SK-N-SH treated with all-trans-retinoic acid at 6 μM for 48 hours (cell line): Measurements from ENCODE around the gene S100G.

Source experiments
- CREB5 ChIP-seq: fragments of 250-450 bp; sonication (Bioruptor Pico); IDR thresholded peaks from 2 replicates; pipeline ENCODE4 v1.5.1; 2020; ENCODE audit warnings: low read depth, mild to moderate bottlenecking, moderate library complexity
- CSDC2 ChIP-seq: fragments of 250-450 bp; sonication (Bioruptor Pico); IDR thresholded peaks from 2 replicates; pipeline ENCODE4 v1.5.0; 2020; ENCODE audit warnings: mild to moderate bottlenecking, moderate library complexity
- ISL1 ChIP-seq: fragments of 250-450 bp; sonication (Bioruptor Pico); IDR thresholded peaks from 2 replicates; pipeline ENCODE4 v2.1.2; 2022; ENCODE audit warnings: mild to moderate bottlenecking, moderate library complexity
- PATZ1 ChIP-seq: fragments of 250-450 bp; sonication (Bioruptor Pico); IDR thresholded peaks from 2 replicates; pipeline ENCODE4 v1.8.0; 2020; ENCODE audit warnings: mild to moderate bottlenecking, moderate library complexity, borderline replicate concordance
- TSHZ2 ChIP-seq: fragments of 250-450 bp; sonication (Bioruptor Pico); IDR thresholded peaks from 2 replicates; pipeline ENCODE4 v1.5.0; 2020; ENCODE audit warnings: mild to moderate bottlenecking, moderate library complexity
- ZFP3 ChIP-seq: fragments of 250-450 bp; sonication (Bioruptor Pico); IDR thresholded peaks from 2 replicates; pipeline ENCODE4 v1.5.0; 2020; ENCODE audit warnings: mild to moderate bottlenecking, moderate library complexity
- ZFP30 ChIP-seq: fragments of 450-650 bp; formaldehyde crosslinking; IDR thresholded peaks from 2 replicates; pipeline ENCODE4 v1.5.0; 2022; ENCODE audit warnings: mild to moderate bottlenecking, moderate library complexity
- ZNF70 ChIP-seq: fragments of 450-650 bp; formaldehyde crosslinking; IDR thresholded peaks from 2 replicates; pipeline ENCODE4 v1.5.0; 2020; ENCODE audit warnings: mild to moderate bottlenecking, moderate library complexity

- no peak for TF ChIP-seq CREB5 (CRISPR knock-in tag)
- no peak for TF ChIP-seq ZFP3 (CRISPR knock-in tag)
- TF ChIP-seq ZFP30 = no peak
- TF ChIP-seq ISL1 (CRISPR knock-in tag) = peak; percentile 64
- no peak for TF ChIP-seq CSDC2
- no peak for TF ChIP-seq TSHZ2
- no peak for TF ChIP-seq ZNF70
- TF ChIP-seq PATZ1 = no peak
Measured at GRCh38 chrX:16658284-16658683, 8.3 kb downstream of the S100G start.
